Activated CD8-positive, alpha-beta memory T cell treated with anti-CD3 and anti-CD28 coated beads, Interleukin-2, amount 50 U/mL, for 1 hour (primary cell): ENCODE data around the gene HOXB6.

Experiments
- DNase-seq: peaks from one replicate; pipeline ENCODE4 v3.0.0-alpha.2; 2020; ENCODE audit errors: extremely low read depth

The HOXB6 gene

GRCh38 chr17:48634493-48635208 is 29.9 kb upstream of the HOXB6 start:
- DNase-seq = no peak

GRCh38 chr17:48633266-48633677 is 28.5 kb upstream of the HOXB6 start:
- DNase-seq = no peak

GRCh38 chr17:48632579-48633265 is 27.9 kb upstream of the HOXB6 start:
- DNase-seq = no peak

DNA sequence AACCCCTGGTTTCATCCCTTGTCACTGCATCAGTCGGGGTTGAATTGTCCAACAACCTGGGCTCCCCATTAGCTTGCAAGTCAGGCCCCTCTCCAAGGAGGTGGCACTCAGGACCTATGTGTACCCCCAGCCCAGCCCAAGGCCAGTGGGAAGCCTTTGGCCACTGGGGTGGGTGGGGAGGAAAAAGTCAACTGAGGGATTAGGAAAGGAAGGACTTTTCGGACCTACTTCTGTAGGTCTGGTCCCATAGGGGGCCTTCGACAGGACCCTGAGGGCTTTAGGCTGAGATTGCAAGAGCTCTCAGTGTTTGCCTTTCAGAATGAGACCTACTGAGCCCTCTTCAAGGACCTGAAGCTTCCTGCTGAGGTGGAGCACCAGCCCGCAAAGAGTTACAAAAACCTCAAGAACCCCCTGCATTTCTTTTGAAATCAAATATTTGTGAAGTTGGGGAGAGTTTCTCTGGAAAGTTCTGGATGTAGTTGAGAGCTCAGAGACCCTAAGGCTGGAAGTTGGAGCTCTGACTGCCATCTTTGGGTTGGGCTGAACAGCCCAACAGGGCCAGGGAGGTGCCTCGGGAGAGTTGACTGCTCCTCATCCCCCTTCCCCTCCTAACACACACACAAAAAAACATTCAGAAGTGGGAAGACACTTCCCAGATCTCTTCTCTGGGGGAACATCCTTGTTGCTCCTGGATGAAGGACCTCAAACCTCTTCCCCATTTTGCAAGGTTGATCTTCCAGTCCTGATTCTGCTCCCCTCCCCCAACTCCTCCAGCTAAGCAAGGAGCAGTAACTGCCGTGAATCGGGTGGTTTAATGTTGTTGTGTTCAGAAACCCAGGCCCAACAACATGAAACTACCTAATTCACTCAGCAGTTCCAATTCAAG is 27.1 kb upstream of the HOXB6 start:
- no peak for DNase-seq

- DNase-seq = no peak
Observed at GRCh38 chr17:48630925-48631692, 26.3 kb upstream of the HOXB6 start.

DNA sequence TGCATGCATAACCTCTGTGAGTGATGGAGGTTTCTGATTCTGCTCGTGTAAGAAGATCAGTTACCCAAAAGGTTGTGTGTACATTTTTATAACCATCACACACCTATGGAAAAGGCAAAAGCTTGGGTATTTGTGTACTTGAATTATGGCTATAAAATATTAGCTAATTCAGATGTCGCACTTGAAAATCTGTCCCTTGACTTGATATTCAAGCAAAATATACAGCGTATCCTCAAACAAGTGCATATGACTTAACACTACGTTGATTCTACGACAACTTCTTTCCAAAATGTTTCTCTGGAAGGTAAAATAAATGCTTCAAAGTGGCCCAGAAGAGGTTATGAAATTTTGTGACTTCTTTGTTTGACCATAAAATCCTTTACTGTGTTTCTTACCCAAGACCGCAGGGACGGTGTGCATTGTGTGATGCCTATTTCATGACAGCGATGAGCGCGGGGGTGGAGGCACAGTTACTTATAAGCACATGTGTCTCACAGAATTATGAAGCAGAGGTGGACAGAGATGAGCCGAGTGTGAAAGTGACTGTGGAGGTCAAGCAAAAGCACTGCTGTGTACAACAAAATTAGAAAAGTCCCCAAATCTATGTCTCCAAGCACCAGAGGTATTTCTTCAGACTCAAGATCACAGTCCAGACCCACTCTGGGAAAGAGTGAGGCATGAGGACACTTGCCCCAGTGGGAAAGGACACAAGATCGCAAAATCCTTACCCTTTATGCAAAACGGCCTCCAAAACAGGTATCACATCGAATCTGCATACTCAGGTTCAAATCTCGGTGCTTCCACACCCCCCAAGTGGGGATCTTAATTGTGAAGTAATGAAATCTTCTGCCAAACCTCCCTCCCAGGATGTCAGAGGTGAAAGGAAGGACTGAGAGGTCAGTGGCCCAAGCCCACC is 25.5 kb upstream of the HOXB6 start:
- DNase-seq = no peak

DNA sequence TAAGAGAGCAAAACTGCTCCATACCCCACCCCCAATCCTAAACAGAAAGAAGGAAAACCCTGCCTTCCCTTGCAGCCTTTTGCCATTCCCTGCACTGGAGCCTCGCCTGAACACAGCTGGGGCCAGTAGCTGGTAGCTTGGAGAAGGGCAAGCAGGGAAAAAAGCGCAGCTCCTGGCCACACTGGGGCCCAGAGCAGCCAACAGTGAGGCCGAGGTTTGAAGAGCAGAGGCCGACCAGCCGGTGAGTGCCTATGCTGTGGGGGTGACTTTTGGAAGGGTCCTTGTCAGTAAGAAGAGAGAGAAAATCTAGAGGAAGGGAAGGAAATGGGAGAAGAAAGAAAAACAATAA is 24.6 kb upstream of the HOXB6 start:
- no peak for DNase-seq

DNA sequence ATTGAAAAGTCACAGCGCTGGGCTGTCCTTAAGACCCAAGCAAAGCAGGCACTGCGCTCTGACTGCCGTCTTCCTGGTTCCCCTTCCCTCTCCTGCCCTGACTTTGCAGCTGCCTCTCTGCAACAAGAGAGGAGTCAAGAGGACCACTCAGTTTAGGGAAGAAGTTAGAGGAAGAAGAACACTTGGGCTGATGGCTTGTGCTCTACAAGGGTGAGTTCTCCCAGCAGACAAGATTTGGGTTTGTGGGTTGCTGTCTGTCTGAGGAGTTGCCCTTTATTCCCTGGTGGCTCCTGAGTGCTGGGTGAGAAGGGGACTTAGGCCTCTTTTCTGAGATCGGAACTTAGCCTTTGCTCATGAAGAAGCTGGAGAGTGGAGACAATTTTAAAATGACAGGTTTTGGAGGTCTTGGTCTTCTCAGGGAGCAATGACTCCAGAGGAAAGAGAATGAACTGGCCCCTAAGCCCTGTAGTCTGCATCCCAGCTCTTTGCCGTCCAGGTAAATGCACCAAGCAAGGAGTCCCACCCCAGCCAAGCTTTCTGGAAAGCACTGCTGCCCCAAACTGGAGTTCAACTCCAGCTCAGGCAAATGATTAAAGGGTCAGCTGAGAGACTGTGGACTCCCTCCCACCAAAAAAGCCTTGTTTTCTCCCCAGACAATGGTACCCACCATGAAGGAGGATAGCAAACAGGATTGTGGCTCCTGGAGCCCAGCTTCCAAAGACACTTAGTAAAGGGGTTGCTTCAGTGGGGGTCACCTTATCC is 24.0 kb upstream of the HOXB6 start:
- no peak for DNase-seq

GRCh38 chr17:48627623-48628521 is 23.1 kb upstream of the HOXB6 start:
- DNase-seq = no peak

DNA sequence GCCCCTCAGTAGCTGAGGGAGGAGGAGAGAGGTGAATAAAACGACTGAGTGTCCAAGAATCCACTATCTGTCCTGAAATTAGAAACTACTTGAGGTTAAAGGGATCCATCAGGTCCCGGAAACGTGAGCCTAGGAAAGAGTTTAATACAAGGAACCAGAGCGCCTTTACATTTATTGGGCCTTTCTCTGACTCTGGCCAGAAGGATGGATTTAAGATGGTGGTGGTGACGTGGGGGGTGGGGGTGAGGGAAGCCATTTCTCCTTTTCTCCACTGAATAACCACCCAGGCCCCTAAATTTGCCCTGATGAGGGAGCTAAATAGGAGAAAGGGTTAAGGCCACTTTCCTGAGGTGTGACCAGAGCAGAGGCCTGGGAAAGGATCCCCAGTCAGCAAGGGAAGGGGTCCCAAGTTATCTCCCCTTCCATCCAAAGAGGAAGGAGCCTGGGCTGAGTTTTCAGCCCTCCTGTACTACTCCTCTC is 22.4 kb upstream of the HOXB6 start:
- DNase-seq = no peak

DNA sequence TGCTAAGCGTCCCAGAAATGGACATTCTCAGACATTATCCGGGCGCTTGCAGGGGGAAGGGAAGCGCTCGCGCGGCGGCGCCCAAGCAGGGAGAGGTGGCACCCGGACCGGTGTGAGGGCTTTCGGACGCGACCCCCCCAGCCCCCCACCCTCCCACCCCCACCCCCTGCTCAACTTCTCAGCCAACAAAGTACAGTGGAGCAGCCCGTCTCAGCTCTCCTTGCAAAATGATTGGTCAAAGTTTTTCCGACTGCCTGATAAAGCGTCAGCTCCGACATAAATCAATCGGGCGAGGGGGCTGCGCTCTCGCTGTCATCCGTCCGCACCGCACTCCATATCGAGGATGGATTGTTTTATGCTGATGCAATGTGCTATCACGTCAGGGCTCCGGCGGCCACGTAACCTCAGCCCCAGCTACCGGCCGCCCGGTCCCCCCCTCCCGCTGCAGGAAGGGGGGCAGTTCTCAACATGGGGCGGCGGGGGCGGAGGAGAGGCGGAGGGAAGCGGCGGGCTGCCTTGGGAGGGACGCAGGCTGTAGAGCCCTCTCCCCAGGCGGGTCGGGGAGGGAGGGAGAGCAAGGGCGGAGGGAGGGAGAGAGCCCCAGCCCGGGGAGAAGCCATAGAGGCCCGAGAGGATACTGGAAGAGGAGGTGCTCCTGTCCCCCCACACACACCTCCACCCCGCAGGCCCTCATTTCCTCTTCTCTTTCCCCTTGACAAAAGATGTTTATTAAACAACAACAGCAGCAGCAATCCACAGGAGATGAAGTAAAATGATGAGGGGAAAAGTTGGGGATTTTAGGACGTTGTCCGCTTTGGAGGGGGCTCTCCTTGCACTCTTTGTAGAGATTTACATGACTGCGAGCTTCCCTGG is 21.7 kb upstream of the HOXB6 start, which contains the start of gene HOXB9:
HOXB9 (minus strand) TSS at position 114 of the 873 bp plus-strand sequence; CDS start at position 25, 89 bp downstream.
- DNase-seq = no peak

DNA sequence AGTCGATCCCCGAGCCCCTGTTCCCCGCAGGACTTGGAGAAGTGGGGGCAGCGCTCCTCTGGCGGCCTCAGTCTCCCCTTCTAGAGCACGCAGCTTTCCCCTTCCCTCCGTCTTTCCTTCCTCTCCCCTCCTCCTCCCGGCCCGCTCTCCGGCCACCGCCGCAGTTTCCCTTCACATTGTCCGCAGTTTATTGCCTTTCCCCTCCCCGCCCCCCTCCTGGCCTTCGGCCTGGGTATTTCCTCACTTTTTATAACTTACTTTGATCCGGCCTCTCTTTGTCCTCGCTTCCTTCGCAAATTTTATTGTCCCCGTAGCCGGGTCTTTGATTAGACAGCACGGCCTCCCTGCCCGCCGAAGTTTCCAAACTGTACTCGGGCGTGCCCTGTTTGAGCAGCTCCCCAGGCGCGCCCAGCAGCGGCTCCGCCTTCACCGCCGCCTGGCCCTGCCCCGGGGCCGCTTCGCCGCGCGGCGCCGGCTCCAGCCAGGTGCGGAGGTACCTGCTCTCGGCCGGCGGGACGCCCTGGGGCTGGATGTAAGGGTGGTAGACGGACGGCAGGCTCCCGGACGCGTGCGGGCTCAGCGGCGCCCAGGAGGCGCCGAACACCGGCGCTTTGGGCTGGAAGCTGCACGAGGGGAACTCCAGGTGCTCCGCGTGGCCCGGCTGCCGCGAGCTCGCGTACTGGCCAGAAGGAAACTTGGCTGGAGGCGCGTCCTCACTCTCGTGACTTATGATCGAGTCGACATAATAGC is 20.9 kb upstream of the HOXB6 start:
- no peak for DNase-seq

DNA sequence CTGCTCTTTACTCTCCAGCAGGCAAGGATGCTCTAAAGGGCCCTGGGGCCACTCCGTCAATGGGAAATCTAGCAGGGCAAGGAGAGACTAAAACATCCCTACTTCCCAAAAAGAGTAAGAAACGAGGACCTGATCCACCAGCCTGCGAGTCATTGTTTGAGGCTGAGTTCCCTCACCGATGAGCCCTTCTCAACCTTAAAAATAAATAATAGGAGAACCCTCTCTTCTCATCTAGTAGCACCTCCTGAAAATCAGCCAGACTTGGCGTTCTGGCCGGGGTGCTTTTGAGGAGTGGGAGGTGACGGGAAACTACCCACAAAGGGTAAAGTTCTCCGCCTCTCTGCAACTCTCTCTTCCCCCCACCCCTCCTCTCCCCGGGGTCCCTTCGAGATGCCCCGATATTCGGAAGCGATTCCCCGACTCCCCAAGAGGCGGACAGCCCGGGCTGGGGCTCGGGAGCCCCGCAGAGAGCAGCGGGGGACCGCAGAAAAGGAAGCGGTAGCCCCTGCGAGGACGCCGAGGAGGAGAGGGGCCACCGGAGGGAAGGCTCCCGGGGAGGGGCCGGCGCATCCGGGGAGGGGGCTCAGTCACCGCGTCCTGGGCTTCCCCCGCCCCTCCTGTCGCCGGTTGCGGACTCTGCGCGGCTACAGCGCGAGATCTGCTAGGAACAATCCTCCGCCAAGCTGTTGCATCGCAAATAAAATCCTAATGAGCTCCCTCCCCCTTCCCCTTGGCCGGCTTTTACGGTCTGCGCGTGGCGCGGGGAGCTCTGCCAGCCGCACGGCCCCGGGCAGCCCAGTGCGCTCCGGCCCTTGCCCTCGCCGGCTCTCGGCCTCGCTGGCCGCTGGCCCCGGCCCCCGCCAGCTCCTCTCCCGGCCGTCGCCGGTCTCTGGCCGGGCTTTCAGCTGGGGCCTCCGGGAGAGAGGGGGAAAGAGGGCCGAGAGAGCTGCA is 20.0 kb upstream of the HOXB6 start:
- DNase-seq = no peak

- no peak for DNase-seq
Observed at GRCh38 chr17:48624118-48624517, 19.3 kb upstream of the HOXB6 start.

DNA sequence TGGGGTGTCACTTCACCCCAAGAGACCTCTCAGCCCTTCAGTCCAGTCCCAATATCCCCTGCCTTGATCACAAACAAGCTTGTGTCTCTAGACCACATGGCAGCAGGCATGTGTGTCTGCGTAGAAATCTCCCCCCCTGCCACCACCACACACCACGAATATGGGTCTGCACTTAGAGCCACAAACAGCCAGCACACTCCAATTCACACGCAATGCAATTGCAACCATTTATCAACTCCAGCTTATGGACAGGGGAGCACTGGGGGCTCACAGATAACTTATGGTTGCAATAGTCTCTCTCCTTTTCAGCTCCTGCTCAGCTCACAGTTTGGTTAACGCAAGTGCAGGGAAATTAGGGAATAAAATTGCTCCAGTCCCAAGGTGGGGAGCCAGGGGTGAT is 18.8 kb upstream of the HOXB6 start:
- DNase-seq = no peak

DNA sequence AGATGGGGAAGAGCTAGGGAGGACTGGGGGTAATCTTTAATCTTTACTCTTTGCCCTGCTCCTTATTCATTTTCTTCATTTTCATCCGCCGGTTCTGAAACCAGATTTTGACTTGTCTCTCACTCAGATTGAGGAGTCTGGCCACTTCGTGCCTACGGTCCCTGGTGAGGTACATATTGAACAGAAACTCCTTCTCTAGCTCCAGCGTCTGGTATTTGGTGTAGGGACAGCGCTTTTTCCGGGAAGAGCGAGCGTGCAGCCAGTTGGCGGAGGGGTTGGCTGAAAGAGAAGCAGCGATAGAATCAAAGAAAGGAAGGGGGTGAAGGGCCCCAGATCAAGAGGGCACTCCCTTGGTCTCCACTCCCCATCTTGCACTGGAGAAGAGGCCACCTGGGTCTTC is 18.1 kb upstream of the HOXB6 start:
- no peak for DNase-seq
